GM18951 (cell line): ENCODE results near the gene CFAP91.

Experiments used
- POLR2A ChIP-seq: IDR thresholded peaks from 4 replicates; pipeline ENCODE4 v1.6.1; 2011; ENCODE audit warnings: mild to moderate bottlenecking; ENCODE audit not compliant: insufficient read length, insufficient read depth; ENCODE audit errors: extremely low read depth
- in situ Hi-C: fragments of 300-500 bp; cut with MboI; formaldehyde crosslinking; loops from one replicate; pipeline ENCODE4 v1.12.0; 2022; ENCODE audit warnings: low sequenced_read_pairs, mixed read lengths, inconsistent platforms; ENCODE audit not compliant: unreplicated experiment

Gene CFAP91

GRCh38 chr3:119738741-119739140 lies 35.9 kb downstream of the CFAP91 start:
- in situ Hi-C loops = no loop called here
- no peak for TF ChIP-seq POLR2A

GRCh38 chr3:119741657-119742590 lies 39.1 kb downstream of the CFAP91 start:
- no peak for TF ChIP-seq POLR2A
- in situ Hi-C loops = no loop called here

- in situ Hi-C loops = no loop called here
- no peak for TF ChIP-seq POLR2A
These were observed 41.1 kb downstream of the CFAP91 start for GRCh38 chr3:119743921-119744320.

GRCh38 chr3:119745942-119746341 lies 43.1 kb downstream of the CFAP91 start:
- TF ChIP-seq POLR2A = no peak
- in situ Hi-C loops = no loop called here

- in situ Hi-C loops = no loop called here
- TF ChIP-seq POLR2A = no peak
These were observed 43.6 kb downstream of the CFAP91 start for GRCh38 chr3:119746423-119746822.

- in situ Hi-C loops = no loop called here
- TF ChIP-seq POLR2A = no peak
These were observed 44.5 kb downstream of the CFAP91 start for GRCh38 chr3:119747357-119747756.

- in situ Hi-C loops = no loop called here
These were observed 46.2 kb downstream of the CFAP91 start for GRCh38 chr3:119748991-119749390.

GRCh38 chr3:119751423-119751822 lies 48.6 kb downstream of the CFAP91 start:
- no peak for TF ChIP-seq POLR2A
- in situ Hi-C loops = no loop called here

More at GRCh38 chr3:119748991-119749390, 46.2 kb downstream of the CFAP91 start:
- TF ChIP-seq POLR2A = no peak
